ENCODE data around the gene SLC15A2.
"Not testable (repeated sequence)": the region's sequence is repeated elsewhere in the genome, so short reads cannot be mapped to it uniquely, and the experiment has no call there.

SLC15A2 gene

GRCh38 chr3:121918779-121919483, 24.7 kb downstream of the SLC15A2 start:
- DNase-seq (ENCODE audit: low read depth, low spot score) = no peak

GRCh38 chr3:121924734-121925133, 30.5 kb downstream of the SLC15A2 start:
- no peak for DNase-seq (ENCODE audit: low read depth, low spot score)

DNA sequence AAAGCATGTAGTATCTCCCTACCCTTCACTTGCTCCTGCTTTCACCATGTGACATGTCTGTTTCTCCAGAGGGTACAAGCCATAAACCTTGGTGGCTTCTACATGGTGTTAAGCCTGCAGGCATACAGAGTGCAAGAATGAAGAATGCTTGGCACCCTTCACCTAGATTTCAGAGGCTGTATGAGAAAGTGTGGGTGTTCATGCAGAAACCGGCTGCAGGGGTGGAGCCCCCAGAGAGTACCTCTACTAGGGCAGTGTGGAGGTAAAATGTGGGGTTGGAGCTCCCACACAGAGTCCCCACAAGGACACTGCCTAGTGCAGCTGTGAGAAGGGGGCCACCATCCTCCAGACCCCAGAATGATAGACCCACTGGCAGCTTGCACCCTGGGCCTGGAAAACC, 32.2 kb downstream of the SLC15A2 start:
- no peak for DNase-seq (ENCODE audit: low read depth, low spot score)

GRCh38 chr3:121938141-121938855, 44.1 kb downstream of the SLC15A2 start:
- DNase-seq (ENCODE audit: low read depth, low spot score) = not testable (repeated sequence)

GRCh38 chr3:121941592-121941991, 47.4 kb downstream of the SLC15A2 start:
- DNase-seq (ENCODE audit: low read depth, low spot score) = no peak

- DNase-seq (ENCODE audit: low read depth, low spot score) = no peak
Measured at GRCh38 chr3:121942116-121942786, 48.0 kb downstream of the SLC15A2 start.

DNA sequence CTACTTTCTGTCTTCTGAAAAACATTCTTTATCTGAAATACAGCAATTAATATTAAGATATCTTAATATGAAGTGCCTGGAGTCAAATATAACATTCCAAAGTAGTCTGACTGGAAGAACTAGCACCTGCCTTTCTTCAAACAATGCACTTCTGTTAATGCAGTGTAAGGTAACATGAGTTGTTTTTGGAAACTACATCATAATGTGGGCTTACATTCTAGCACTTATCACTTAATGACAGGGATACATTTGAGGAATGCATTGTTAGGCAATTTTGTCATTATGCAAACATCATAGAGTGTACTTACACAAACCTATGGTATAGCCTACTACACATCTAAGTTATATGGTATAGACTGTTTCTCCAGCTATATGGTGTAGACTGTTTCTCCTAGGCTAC, 49.2 kb downstream of the SLC15A2 start:
- no peak for DNase-seq (ENCODE audit: low read depth, low spot score)

DNA sequence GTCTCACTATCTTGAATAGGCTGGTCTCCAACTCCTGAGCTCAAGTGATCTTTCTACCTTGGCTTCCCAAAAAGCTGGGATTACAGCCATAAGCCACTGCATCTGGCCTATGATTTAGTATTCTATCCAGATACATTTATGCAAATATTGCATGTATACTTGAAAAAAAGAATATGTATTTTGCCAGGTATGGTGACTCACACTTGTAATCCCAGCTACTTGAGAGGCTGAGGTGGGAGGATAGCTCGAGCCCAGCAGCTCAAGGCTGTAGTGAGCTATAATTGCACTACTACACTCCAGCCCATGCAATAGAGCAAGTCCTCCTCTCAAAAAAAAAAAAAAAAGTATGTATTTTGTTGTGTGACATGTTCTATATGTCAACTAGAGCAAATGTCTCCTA, 54.4 kb downstream of the SLC15A2 start:
- no peak for DNase-seq (ENCODE audit: low read depth, low spot score)

GRCh38 chr3:121951291-121951919, 57.2 kb downstream of the SLC15A2 start:
- DNase-seq (ENCODE audit: low read depth, low spot score) = no peak

DNA sequence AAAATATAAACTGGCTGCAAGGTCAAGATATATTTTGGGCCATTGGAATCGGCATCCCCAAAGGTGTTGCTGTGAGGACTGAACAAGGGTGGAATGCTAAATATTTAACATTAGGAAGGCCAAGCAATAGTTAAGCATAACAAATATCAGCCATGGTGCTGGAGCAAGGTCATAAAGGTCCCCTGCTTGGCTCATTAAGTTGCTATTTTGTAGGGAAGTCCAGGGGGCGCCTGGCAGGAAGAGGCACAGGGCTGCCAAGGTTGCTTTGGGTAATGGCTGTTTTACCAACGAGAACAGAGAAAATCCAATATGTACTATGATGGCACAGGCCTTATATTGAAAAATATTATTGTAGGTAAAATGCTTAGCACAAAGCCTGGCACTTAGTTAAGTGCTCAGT, 62.2 kb downstream of the SLC15A2 start:
- DNase-seq (ENCODE audit: low read depth, low spot score) = no peak

- no peak for DNase-seq (ENCODE audit: low read depth, low spot score)
Measured at GRCh38 chr3:121957674-121958415, 63.6 kb downstream of the SLC15A2 start.

DNA sequence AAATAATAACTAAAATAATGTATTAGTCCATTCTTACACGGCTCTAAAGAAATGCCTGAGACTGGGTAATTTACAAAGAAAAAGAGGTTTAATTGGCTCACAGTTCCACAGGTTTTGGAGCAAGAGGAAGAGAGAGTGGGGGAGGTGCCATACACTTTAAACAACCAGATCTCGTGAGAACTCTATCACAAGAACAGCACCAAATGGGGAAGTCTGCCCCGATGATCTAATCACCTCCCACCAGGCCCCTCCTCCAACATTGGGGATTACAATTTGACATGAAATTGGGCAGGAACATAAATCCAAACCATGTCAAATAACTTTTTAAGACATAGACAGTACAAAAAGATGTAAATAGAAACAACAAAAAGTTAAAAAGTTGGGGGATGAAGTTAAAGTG, 64.6 kb downstream of the SLC15A2 start:
- DNase-seq (ENCODE audit: low read depth, low spot score) = no peak

GRCh38 chr3:121961283-121961682, 67.1 kb downstream of the SLC15A2 start:
- DNase-seq (ENCODE audit: low read depth, low spot score) = no peak

DNA sequence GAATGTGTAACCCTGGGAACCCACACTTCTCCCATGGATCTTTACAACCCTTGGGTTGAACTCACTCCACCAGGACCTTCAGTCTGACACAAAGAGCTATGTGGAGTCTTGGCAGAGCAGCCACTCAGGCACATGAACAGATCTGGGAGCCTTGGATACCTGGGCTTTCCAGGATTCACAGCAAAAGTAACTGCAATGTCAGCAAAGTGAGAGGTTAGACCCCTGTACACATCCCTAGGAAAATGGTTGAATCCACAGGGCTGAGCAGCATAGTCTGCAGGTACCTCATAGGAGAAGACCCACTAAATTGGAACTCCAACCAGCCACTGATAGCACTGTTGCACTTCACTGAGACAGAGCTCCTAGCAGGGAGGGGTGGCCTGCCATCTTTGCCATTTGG, 68.2 kb downstream of the SLC15A2 start:
- no peak for DNase-seq (ENCODE audit: low read depth, low spot score)

- DNase-seq (ENCODE audit: low read depth, low spot score) = no peak
Measured at GRCh38 chr3:121963608-121964007, 69.4 kb downstream of the SLC15A2 start.

DNA sequence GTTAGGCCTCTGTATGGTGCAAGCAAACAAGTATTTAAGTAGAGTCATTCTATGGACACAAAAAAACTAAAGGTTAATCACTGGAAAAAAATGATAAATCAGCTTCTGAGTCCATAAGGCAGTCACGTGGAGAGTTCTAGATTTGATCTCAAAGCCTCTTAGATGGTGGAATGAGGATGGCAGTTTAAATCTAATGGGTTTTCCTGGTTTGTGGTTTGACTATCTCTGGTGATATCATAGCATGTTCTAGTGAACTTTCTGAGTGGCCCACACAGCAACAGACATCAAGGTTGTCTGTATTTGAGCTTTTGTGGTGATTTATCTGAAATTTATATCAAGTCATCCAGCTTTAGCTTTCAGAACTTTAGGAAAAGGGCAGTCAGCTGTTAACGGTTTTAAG, 75.4 kb downstream of the SLC15A2 start:
- DNase-seq (ENCODE audit: low read depth, low spot score) = no peak

DNA sequence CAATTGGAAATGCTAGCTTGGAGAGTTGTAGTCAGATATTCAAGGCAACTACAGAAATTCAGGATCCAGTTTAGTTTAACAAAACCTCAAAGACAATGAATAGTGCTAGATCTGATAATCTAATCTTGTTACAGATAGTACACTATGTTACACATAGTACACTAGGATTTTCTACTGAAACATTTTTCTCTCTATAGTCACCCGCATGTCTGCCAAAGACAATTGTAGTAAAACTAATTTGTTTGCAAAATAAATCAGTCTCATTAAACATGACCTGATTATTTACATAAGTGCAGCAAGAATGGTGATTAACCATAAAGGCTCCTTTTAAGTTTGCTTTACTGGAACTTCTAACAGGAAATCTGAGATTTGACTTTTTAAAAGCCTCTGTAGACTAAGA, 75.8 kb downstream of the SLC15A2 start:
- no peak for DNase-seq (ENCODE audit: low read depth, low spot score)

DNA sequence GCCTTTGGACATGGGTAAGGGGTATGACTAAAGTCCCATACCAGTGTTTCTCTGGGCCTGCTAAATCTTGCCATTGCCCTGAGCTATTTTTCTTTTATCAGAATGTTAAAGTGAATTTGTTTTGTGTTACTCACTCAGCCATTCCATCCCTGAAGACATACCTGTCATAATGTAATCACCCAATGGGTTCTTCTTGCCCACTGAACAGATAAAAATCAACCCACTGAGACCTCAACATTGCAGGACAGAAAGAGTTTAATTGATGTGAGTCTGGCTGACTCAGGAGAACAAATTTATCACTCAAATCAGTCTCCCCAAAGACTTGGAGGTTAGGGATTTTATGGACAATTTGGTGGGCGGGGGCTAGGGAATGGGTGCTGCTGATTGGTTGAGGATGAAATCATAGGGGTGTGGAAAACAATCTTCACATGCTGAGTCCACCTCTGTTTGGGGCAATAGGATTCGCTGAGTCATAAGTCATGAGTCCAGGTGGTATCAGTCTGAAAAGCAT, 80.5 kb downstream of the SLC15A2 start:
- no peak for DNase-seq (ENCODE audit: low read depth, low spot score)

DNA sequence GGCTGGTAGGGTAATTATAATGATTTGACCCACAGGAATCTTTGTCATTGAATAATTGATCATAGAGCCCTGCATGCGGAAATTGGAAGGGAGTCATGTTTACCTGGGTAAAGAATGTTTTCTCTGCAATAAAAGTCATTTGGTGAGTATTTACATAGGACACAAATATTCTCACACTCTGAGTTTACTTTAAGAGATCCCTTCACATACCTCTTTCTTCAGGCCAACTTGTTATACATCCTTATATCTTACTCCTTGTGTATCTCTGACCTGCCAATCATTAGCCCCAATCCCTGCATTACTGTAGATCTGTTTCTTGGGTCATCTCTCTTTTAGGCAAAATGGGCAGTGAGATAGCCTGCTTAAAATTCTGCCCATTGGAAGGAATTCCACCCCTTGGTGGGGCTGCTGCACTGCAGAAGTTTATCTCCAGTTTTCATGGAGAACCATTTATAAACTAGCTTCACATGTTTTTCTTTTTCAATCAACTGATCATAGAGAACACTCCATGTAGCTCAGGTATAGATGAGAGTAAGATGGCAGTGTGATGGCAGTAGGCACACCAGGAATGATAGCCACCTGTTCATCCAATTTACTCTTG, 81.6 kb downstream of the SLC15A2 start:
- no peak for DNase-seq (ENCODE audit: low read depth, low spot score)

- DNase-seq (ENCODE audit: low read depth, low spot score) = no peak
Measured at GRCh38 chr3:121976727-121977126, 82.5 kb downstream of the SLC15A2 start.

DNA sequence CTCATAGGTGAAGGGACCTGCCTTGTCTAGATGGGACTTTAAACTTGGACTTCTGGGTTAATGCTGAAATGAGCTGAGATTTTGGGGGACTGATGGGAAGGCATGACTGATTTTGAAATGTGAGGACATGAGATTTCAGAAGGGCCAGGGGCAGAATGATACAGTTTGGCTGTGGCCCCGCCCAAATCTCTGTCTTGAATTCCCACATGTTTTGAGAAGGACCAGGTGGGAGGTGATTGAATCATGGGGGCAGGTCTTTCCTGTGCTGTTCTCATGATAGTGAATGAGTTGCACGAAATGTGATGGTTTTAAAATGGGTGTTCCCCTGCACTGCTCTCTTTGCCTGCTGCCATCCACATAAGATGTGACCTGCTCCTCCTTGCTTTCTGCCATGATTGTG, 85.0 kb downstream of the SLC15A2 start:
- DNase-seq (ENCODE audit: low read depth, low spot score) = no peak

Measured in activated CD4-positive, CD25-positive, alpha-beta regulatory T cell treated with anti-CD3 and anti-CD28 coated beads, Interleukin-2, amount 50 U/mL, for 16 hours (primary cell).